A549 (cell line): Measurements from ENCODE around the gene ATRX. TPM values are rescaled to one million over a fixed set of nuclear protein-coding genes. Genes with fewer than 3 reads are reported as not detected.

Experiments
- ATAC-seq, 2 experiments: fragments of 200-7000 bp in 1 of 2; fragments of >200 bp in 1 of 2; cut with Nextera tagmentation in 1 of 2; cut with Tn5 transposase in 1 of 2; 3 replicates each; pipeline versions ENCODE4 v1.8.0 to v1.9.1; 2018 to 2020; ENCODE audit warnings: mild to moderate bottlenecking in 1 of 2, moderate library complexity in 1 of 2
- CTCF ChIA-PET: fragments of 300-600 bp; sonication (Branson Sonifier 250); formaldehyde crosslinking; extraction: SDS; loops from one replicate; lab custom pipeline; 2021; ENCODE audit warnings: antibody characterized with exemption, inconsistent platforms; lab: Yijun Ruan, JAX
- POLR2A ChIA-PET: fragments of 350-600 bp; formaldehyde crosslinking; extraction: SDS; loops from one replicate; lab custom pipeline; 2021; ENCODE audit warnings: antibody characterized with exemption, inconsistent platforms; lab: Yijun Ruan, JAX
- DNase-seq, 2 experiments: peaks; one replicate each; pipeline versions ENCODE4 v3.0.0 to v3.0.0-alpha.2; 2011 to 2016; ENCODE audit warnings: low read depth in 1 of 2, low spot score in 1 of 2
- FAIRE-seq: peaks from 2 replicates; lab custom pipeline; 2011; peaks lifted over from hg19 to GRCh38; lab: Jason Lieb, UNC
- H3K27ac ChIP-seq, 2 experiments: fragments of >200 bp; sonication (Bioruptor Twin); formaldehyde crosslinking; 3 replicates each; pipeline ENCODE4 v1.5.1; 2016 to 2017
- H3K4me1 ChIP-seq: fragments of >200 bp; sonication (Bioruptor Twin); formaldehyde crosslinking; 3 replicates; pipeline ENCODE4 v1.6.1; 2016
- H3K4me2 ChIP-seq: fragments of >200 bp; sonication (Bioruptor Twin); formaldehyde crosslinking; 3 replicates; pipeline ENCODE4 v1.6.1; 2016
- H3K4me3 ChIP-seq: fragments of >200 bp; sonication (Bioruptor Twin); formaldehyde crosslinking; 3 replicates; pipeline ENCODE4 v1.5.1; 2016
- H3K9me3 ChIP-seq: fragments of >200 bp; sonication (Bioruptor Twin); formaldehyde crosslinking; 3 replicates; pipeline ENCODE4 v1.6.1; 2016
- CBX2 ChIP-seq: fragments of 200-600 bp; sonication (generic); IDR thresholded peaks from 2 replicates; pipeline ENCODE4 v1.6.1; 2016; ENCODE audit warnings: low read depth, mild to moderate bottlenecking, borderline replicate concordance
- CHD2 ChIP-seq: fragments of 150-350 bp; IDR thresholded peaks from 2 replicates; pipeline ENCODE4 v1.6.1; 2014; ENCODE audit warnings: low read length; ENCODE audit not compliant: partially characterized antibody
- CHD4 ChIP-seq: fragments of 200-600 bp; sonication (generic); IDR thresholded peaks from 2 replicates; pipeline ENCODE4 v1.6.1; 2016; ENCODE audit warnings: antibody characterized with exemption, mild to moderate bottlenecking, borderline replicate concordance
- ESRRA ChIP-seq: fragments of 150-350 bp; IDR thresholded peaks from 2 replicates; pipeline ENCODE4 v1.6.1; 2014; ENCODE audit warnings: mild to moderate bottlenecking, low read length, borderline replicate concordance
- FOSL2 ChIP-seq, 2 experiments: fragments of 450-650 bp in 1 of 2; fragments of >200 bp in 1 of 2; sonication (Bioruptor Twin) in 1 of 2; formaldehyde crosslinking; IDR thresholded peaks; 2 replicates each; pipeline versions ENCODE4 v1.5.0 to v1.6.1; 2016 to 2020; ENCODE audit warnings: mild to moderate bottlenecking in 1 of 2, moderate library complexity in 1 of 2
- FOXS1 ChIP-seq: fragments of 250-450 bp; sonication (Bioruptor Pico); IDR thresholded peaks from 2 replicates; pipeline ENCODE4 v1.5.0; 2020; ENCODE audit warnings: mild to moderate bottlenecking, moderate library complexity
- JUNB ChIP-seq: fragments of >200 bp; sonication (Bioruptor Twin); formaldehyde crosslinking; IDR thresholded peaks from 2 replicates; pipeline ENCODE4 v1.6.1; 2016
- KDM5A ChIP-seq: fragments of 200-600 bp; sonication (generic); IDR thresholded peaks from 2 replicates; pipeline ENCODE4 v1.6.1; 2016; ENCODE audit warnings: antibody characterized with exemption, mild to moderate bottlenecking
- MYC ChIP-seq: IDR thresholded peaks from 2 replicates; pipeline ENCODE4 v1.6.1; 2012; ENCODE audit warnings: mild to moderate bottlenecking, inconsistent platforms, low read length, improper control_type of control experiment, borderline replicate concordance
- NPAS2 ChIP-seq: fragments of 250-450 bp; sonication (Bioruptor Pico); IDR thresholded peaks from 2 replicates; pipeline ENCODE4 v1.8.0; 2022; ENCODE audit warnings: mild to moderate bottlenecking, moderate library complexity, borderline replicate concordance
- NR3C1 ChIP-seq: fragments of >200 bp; sonication (Bioruptor Twin); formaldehyde crosslinking; IDR thresholded peaks from 3 replicates; pipeline ENCODE4 v1.6.1; 2017
- PHF8 ChIP-seq: fragments of 200-600 bp; sonication (generic); IDR thresholded peaks from 2 replicates; pipeline ENCODE4 v1.6.1; 2016; ENCODE audit warnings: low read depth, mild to moderate bottlenecking, antibody characterized with exemption, moderate library complexity, borderline replicate concordance
- POLR2A ChIP-seq: IDR thresholded peaks from 2 replicates; pipeline ENCODE4 v1.6.1; 2012; ENCODE audit warnings: mild to moderate bottlenecking, low read length
- POLR2AphosphoS2 ChIP-seq: conservative IDR thresholded peaks from 2 replicates; pipeline ENCODE4 v1.6.1; 2012; ENCODE audit warnings: low read length, improper control_type of control experiment, inconsistent platforms
- RAD21 ChIP-seq, 2 experiments: fragments of >200 bp in 1 of 2; sonication (Bioruptor Twin) in 1 of 2; formaldehyde crosslinking in 1 of 2; IDR thresholded peaks in 1 of 2; conservative IDR thresholded peaks in 1 of 2; 2 replicates in 1 of 2; 3 replicates in 1 of 2; pipeline ENCODE4 v1.6.1; 2012 to 2018; ENCODE audit warnings: inconsistent platforms in 1 of 2
- RFX5 ChIP-seq: fragments of 450-650 bp; IDR thresholded peaks from 2 replicates; pipeline ENCODE4 v1.7.1; 2014; ENCODE audit warnings: antibody characterized with exemption, mild to moderate bottlenecking, moderate library complexity
- RNF2 ChIP-seq: fragments of 200-600 bp; sonication (generic); IDR thresholded peaks from 2 replicates; pipeline ENCODE4 v1.6.1; 2016; ENCODE audit warnings: low read depth, mild to moderate bottlenecking, antibody characterized with exemption, moderate library complexity, borderline replicate concordance
- SMC3 ChIP-seq: fragments of >200 bp; sonication (Bioruptor Twin); formaldehyde crosslinking; IDR thresholded peaks from 3 replicates; pipeline ENCODE4 v1.6.1; 2018; ENCODE audit warnings: inconsistent platforms
- SREBF2 ChIP-seq: fragments of 450-650 bp; IDR thresholded peaks from 2 replicates; pipeline ENCODE4 v1.6.1; 2014; ENCODE audit warnings: mild to moderate bottlenecking, moderate library complexity
- TFCP2L1 ChIP-seq: fragments of 250-450 bp; sonication (Bioruptor Pico); IDR thresholded peaks from 2 replicates; pipeline ENCODE4 v1.5.0; 2021; ENCODE audit warnings: mild to moderate bottlenecking
- ZFP36 ChIP-seq: fragments of 450-650 bp; IDR thresholded peaks from 2 replicates; pipeline ENCODE4 v1.6.1; 2014; ENCODE audit warnings: borderline replicate concordance; ENCODE audit not compliant: partially characterized antibody
- ZNF302 ChIP-seq: fragments of 250-450 bp; sonication (Bioruptor Pico); IDR thresholded peaks from 2 replicates; pipeline ENCODE4 v1.9.0; 2021; ENCODE audit warnings: inconsistent platforms, mild to moderate bottlenecking, moderate library complexity
- WGBS: methylation state at CpG from one replicate; pipeline ENCODE4 v1.1.6; 2017; ENCODE audit errors: missing lambda C conversion rate; 5-methylcytosine and 5-hydroxymethylcytosine counted together
- polyA plus RNA-seq, 4 experiments: library from polyadenylated mRNA; depleted of rRNA in 3 of 4; stranded (reverse); fragments of >200 nt; fragmentation: RNase III in 1 of 4; extraction: RNeasy Plus Mini Kit Qiagen cat#74134 plus additional on column Dnase treatment in 1 of 4; gene quantifications; 2 replicates in 3 of 4; 3 replicates in 1 of 4; pipeline ENCODE4 v1.2.3, GENCODE V29; 2011 to 2017
- TF ChIP-seq, protein P1 (sequence below): fragments of >200 bp; sonication (Bioruptor Twin); formaldehyde crosslinking; IDR thresholded peaks from 2 replicates; pipeline ENCODE4 v1.6.1; 2016
- TF ChIP-seq, protein P2 (sequence below): fragments of 250-450 bp; sonication (Bioruptor Pico); IDR thresholded peaks from 2 replicates; pipeline ENCODE4 v1.5.0; 2020; ENCODE audit warnings: low read depth, mild to moderate bottlenecking, moderate library complexity
- TF ChIP-seq, protein P3 (sequence below): IDR thresholded peaks from 2 replicates; pipeline ENCODE4 v1.6.1; 2012
- TF ChIP-seq, protein P4 (sequence below): fragments of >200 bp; sonication (Bioruptor Twin); formaldehyde crosslinking; IDR thresholded peaks from 3 replicates; pipeline ENCODE4 v1.5.1; 2016
- TF ChIP-seq, protein P5 (sequence below): fragments of >200 bp; sonication (Bioruptor Twin); formaldehyde crosslinking; IDR thresholded peaks from 3 replicates; pipeline ENCODE4 v1.6.1; 2016

The ATRX gene
- polyA plus RNA-seq, 2 of the 4 experiments (the other 2 are of a cell fraction) = 34.7 to 97.1 TPM

DNA sequence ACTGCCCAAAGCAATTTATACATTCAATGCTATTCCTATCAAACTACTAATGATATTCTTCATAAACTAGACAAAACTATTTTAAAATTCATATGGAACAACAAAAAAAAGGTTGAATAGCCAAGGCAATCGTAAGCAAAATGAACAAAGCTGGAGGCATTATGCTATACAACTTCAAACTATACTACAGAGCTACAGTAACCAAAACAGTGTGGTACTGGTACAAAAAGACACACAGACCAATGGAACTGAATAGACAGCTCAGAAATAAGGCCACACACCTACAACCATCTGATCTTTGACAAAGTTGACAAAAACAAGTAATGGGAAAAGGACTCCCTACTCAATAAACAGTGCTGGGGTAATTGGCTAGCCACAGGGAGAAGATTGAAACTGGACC lies 271.8 kb downstream of the ATRX start:
- Histone ChIP-seq H3K4me3 (no peak overlapping the region), H3K4me1 (no peaks in the 10 kb centered on the region), H3K4me2 (no peak overlapping the region), H3K9me3 (peaks cover 8% of the 10 kb centered on the region; the same call in 1 of the 3 replicates), H3K27ac (no peak overlapping the region)
- POLR2A ChIA-PET = no interaction called here
- FAIRE-seq = no peak
- TF ChIP-seq FOXS1 (CRISPR knock-in tag) (no peak), CBX2 (no peak), NR3C1 (no peak), NPAS2 (CRISPR knock-in tag) (no peak), SMC3 (no peak), CHD2 (no peak), ZFP36 (no peak)
- TF ChIP-seq, protein P1, sequence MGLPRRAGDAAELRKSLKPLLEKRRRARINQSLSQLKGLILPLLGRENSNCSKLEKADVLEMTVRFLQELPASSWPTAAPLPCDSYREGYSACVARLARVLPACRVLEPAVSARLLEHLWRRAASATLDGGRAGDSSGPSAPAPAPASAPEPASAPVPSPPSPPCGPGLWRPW = no peak
- no peak for ATAC-seq
- DNase-seq = no peak
- 75% methylated on average over 1 of the region's 1 CpG for WGBS
- CTCF ChIA-PET = no interaction called here

DNA sequence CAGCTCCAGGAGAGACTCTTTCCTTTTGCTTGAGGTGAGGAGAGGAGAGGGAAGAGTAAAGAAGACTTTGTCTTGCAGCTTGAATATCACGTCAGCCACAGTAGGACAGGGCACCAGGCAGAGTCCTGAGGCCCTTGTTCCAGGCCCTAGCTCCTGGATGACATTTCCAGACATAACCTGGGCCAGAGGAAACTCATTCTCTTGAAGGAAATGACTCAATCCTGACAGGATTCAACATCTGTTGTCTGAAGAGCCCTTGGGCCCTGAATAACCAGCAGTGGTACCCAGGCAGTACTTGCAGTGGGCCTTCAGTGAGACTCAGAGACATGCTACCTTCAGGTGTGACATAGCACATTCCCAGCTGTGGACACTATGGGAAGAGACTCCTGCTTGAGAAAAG lies 276.0 kb downstream of the ATRX start:
- TF ChIP-seq RAD21 (conservative IDR thresholded peaks at IDR 0.05 in 1 of 2, IDR thresholded peaks at IDR 0.05 in 1 of 2) (no peak), POLR2A (no peak), PHF8 (no peak), TFCP2L1 (no peak), POLR2AphosphoS2 (no peak), JUNB (no peak), CHD4 (no peak), KDM5A (no peak), ZNF302 (no peak), FOSL2 (IDR thresholded peaks at IDR 0.05) (no peak), FOSL2 (CRISPR knock-in tag; IDR thresholded peaks at IDR 0.05) (no peak)
- TF ChIP-seq, protein P2, sequence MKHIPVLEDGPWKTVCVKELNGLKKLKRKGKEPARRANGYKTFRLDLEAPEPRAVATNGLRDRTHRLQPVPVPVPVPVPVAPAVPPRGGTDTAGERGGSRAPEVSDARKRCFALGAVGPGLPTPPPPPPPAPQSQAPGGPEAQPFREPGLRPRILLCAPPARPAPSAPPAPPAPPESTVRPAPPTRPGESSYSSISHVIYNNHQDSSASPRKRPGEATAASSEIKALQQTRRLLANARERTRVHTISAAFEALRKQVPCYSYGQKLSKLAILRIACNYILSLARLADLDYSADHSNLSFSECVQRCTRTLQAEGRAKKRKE = no peak
- TF ChIP-seq, protein P3, sequence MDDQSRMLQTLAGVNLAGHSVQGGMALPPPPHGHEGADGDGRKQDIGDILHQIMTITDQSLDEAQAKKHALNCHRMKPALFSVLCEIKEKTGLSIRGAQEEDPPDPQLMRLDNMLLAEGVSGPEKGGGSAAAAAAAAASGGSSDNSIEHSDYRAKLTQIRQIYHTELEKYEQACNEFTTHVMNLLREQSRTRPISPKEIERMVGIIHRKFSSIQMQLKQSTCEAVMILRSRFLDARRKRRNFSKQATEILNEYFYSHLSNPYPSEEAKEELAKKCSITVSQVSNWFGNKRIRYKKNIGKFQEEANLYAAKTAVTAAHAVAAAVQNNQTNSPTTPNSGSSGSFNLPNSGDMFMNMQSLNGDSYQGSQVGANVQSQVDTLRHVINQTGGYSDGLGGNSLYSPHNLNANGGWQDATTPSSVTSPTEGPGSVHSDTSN = no peak
- DNase-seq (no peak), ATAC-seq (no peak), FAIRE-seq (no peak)
- CTCF ChIA-PET = no interaction called here
- Histone ChIP-seq H3K9me3 (peaks cover 5% of the 10 kb centered on the region; the same call in 1 of the 3 replicates), H3K4me2 (no peak overlapping the region), H3K27ac (no peak overlapping the region), H3K4me3 (no peak overlapping the region), H3K4me1 (no peaks in the 10 kb centered on the region)
- POLR2A ChIA-PET = no interaction called here
- no CpG with 5 or more reads among the region's 1 CpG for WGBS

DNA sequence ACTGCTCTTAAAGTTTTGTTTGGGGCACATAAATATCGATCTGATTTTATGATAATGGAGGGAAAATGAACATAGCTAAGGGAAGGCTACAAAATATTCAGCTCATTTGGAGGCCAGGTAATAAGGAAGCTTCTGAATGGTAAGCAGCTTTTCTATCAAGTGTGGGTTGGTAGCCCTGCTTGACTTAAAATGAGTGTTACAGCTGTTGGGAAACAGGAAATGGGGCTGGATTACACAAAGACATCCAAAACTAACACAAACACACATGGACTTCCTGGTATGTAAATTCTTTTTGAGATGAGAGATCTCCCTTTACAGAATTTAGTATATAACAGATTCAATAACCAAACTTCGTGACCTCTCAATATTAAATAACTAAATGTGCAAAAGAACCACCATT lies 280.8 kb downstream of the ATRX start:
- ATAC-seq (no peak), DNase-seq (no peak), FAIRE-seq (no peak)
- H3K9me3 ChIP-seq = no peaks in the 10 kb centered on the region
- TF ChIP-seq SMC3 = no peak
- TF ChIP-seq CHD2 = no peak
- TF ChIP-seq ESRRA = no peak
- no peak for TF ChIP-seq RFX5
- TF ChIP-seq SREBF2 = no peak
- no peak for TF ChIP-seq MYC
- TF ChIP-seq RNF2 = no peak
- TF ChIP-seq, protein P4, sequence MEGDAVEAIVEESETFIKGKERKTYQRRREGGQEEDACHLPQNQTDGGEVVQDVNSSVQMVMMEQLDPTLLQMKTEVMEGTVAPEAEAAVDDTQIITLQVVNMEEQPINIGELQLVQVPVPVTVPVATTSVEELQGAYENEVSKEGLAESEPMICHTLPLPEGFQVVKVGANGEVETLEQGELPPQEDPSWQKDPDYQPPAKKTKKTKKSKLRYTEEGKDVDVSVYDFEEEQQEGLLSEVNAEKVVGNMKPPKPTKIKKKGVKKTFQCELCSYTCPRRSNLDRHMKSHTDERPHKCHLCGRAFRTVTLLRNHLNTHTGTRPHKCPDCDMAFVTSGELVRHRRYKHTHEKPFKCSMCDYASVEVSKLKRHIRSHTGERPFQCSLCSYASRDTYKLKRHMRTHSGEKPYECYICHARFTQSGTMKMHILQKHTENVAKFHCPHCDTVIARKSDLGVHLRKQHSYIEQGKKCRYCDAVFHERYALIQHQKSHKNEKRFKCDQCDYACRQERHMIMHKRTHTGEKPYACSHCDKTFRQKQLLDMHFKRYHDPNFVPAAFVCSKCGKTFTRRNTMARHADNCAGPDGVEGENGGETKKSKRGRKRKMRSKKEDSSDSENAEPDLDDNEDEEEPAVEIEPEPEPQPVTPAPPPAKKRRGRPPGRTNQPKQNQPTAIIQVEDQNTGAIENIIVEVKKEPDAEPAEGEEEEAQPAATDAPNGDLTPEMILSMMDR = no peak
- TF ChIP-seq NPAS2 (CRISPR knock-in tag) = no peak
- TF ChIP-seq, protein P2 = no peak
- TF ChIP-seq, protein P5, sequence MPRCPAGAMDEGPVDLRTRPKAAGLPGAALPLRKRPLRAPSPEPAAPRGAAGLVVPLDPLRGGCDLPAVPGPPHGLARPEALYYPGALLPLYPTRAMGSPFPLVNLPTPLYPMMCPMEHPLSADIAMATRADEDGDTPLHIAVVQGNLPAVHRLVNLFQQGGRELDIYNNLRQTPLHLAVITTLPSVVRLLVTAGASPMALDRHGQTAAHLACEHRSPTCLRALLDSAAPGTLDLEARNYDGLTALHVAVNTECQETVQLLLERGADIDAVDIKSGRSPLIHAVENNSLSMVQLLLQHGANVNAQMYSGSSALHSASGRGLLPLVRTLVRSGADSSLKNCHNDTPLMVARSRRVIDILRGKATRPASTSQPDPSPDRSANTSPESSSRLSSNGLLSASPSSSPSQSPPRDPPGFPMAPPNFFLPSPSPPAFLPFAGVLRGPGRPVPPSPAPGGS = no peak
- 0 out of 3 replicates have a peak, but pooled peaks cover 5% of the 10 kb centered on the region for H3K4me1 ChIP-seq
- no peak overlapping the region for H3K27ac ChIP-seq
- CTCF ChIA-PET = no interaction called here
- H3K4me3 ChIP-seq = no peak overlapping the region
- WGBS = 94% methylated on average over 2 of the region's 2 CpGs
- POLR2A ChIA-PET = no interaction called here
- no peak overlapping the region for H3K4me2 ChIP-seq
